ENCODE results near the gene DAB2IP.

- TF ChIP-seq CTCF (IDR thresholded peaks at IDR 0.05; ENCODE audit: low read length) (no peak), EZH2 (IDR thresholded peaks at IDR 0.05; ENCODE audit: borderline replicate concordance, low read length) (no peak)
Measured at GRCh38 chr9:121831869-121832268, 180.4 kb downstream of the DAB2IP start.

Data from OCI-LY1 (cell line).